ENCODE data around the gene NR2E3. TPM values are rescaled to one million over a fixed set of nuclear protein-coding genes. Genes with fewer than 3 reads are reported as not detected.

The NR2E3 gene
- total RNA-seq, 2 experiments from 2014 or later = not detected

- Histone ChIP-seq H4K20me1 (ENCODE audit: insufficient read depth, low read length) (no peaks in the 10 kb centered on the region), H2AFZ (ENCODE audit: low read length) (no peak overlapping the region), H3K9me3 (ENCODE audit: low read length) (no peaks in the 10 kb centered on the region), H3K4me2 (ENCODE audit: low read length) (no peak overlapping the region), H3K79me2 (ENCODE audit: insufficient read depth, low read depth, low read length) (no peaks in the 10 kb centered on the region), H3K4me1 (ENCODE audit: insufficient read depth, low read length, poor library complexity, severe bottlenecking) (peaks cover 7% of the 10 kb centered on the region), H3K9me2 (ENCODE audit: insufficient read depth, low read length) (no peaks in the 10 kb centered on the region), H3K27ac (ENCODE audit: low read depth, low read length, poor library complexity, severe bottlenecking) (no peak overlapping the region), H3K4me3 (ENCODE audit: low read depth, low read length, poor library complexity, severe bottlenecking) (no peak overlapping the region), H3K36me3 (ENCODE audit: insufficient read depth, low read length) (no peaks in the 10 kb centered on the region)
- TF ChIP-seq EZH2phosphoT487 (IDR thresholded peaks at IDR 0.05; ENCODE audit: borderline replicate concordance, low read depth, low read length) = no peak
- TF ChIP-seq, protein P1, sequence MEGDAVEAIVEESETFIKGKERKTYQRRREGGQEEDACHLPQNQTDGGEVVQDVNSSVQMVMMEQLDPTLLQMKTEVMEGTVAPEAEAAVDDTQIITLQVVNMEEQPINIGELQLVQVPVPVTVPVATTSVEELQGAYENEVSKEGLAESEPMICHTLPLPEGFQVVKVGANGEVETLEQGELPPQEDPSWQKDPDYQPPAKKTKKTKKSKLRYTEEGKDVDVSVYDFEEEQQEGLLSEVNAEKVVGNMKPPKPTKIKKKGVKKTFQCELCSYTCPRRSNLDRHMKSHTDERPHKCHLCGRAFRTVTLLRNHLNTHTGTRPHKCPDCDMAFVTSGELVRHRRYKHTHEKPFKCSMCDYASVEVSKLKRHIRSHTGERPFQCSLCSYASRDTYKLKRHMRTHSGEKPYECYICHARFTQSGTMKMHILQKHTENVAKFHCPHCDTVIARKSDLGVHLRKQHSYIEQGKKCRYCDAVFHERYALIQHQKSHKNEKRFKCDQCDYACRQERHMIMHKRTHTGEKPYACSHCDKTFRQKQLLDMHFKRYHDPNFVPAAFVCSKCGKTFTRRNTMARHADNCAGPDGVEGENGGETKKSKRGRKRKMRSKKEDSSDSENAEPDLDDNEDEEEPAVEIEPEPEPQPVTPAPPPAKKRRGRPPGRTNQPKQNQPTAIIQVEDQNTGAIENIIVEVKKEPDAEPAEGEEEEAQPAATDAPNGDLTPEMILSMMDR (conservative IDR thresholded peaks at IDR 0.05; ENCODE audit: low read length) = no peak
- CTCF ChIA-PET (ENCODE audit: unreplicated experiment) = no interaction called here
- no TSS peak for BruUV-seq (replicated peaks)
- POLR2A ChIA-PET = no interaction called here
- no peak for DNase-seq (ENCODE audit: low spot score)
- intact Hi-C loops (cut with micrococcal nuclease; ENCODE audit: unreplicated experiment) = no loop called here
These were observed 2.7 kb upstream of the NR2E3 start for GRCh38 chr15:71807691-71808091.

- no peak overlapping the region for H3K4me2 ChIP-seq (ENCODE audit: low read length)
- BruUV-seq (replicated peaks) = no TSS peak
- ChIA-PET CTCF (ENCODE audit: unreplicated experiment) (interaction anchor here (0.7 kb wide), 1 partner anchor 27 kb away, joined by 3 read pairs; no protein-coding TSS in a partner anchor), POLR2A (no interaction called here)
- no peaks in the 10 kb centered on the region for H4K20me1 ChIP-seq (ENCODE audit: insufficient read depth, low read length)
- no peak for DNase-seq (ENCODE audit: low spot score)
- H3K4me1 ChIP-seq (ENCODE audit: insufficient read depth, low read length, poor library complexity, severe bottlenecking) = peaks cover 7% of the 10 kb centered on the region
- TF ChIP-seq EZH2phosphoT487 (IDR thresholded peaks at IDR 0.05; ENCODE audit: borderline replicate concordance, low read depth, low read length) = no peak
- TF ChIP-seq, protein P1 (conservative IDR thresholded peaks at IDR 0.05; ENCODE audit: low read length) = no peak
- H3K36me3 ChIP-seq (ENCODE audit: insufficient read depth, low read length) = no peaks in the 10 kb centered on the region
- intact Hi-C loops (cut with micrococcal nuclease; ENCODE audit: unreplicated experiment) = no loop called here
- H3K79me2 ChIP-seq (ENCODE audit: insufficient read depth, low read depth, low read length) = no peaks in the 10 kb centered on the region
- no peak overlapping the region for H3K4me3 ChIP-seq (ENCODE audit: low read depth, low read length, poor library complexity, severe bottlenecking)
- no peak overlapping the region for H3K27ac ChIP-seq (ENCODE audit: low read depth, low read length, poor library complexity, severe bottlenecking)
- no peaks in the 10 kb centered on the region for H3K9me2 ChIP-seq (ENCODE audit: insufficient read depth, low read length)
- H3K9me3 ChIP-seq (ENCODE audit: low read length) = no peaks in the 10 kb centered on the region
- no peak overlapping the region for H2AFZ ChIP-seq (ENCODE audit: low read length)
These were observed 1.9 kb upstream of the NR2E3 start for GRCh38 chr15:71808311-71809020.

DNA sequence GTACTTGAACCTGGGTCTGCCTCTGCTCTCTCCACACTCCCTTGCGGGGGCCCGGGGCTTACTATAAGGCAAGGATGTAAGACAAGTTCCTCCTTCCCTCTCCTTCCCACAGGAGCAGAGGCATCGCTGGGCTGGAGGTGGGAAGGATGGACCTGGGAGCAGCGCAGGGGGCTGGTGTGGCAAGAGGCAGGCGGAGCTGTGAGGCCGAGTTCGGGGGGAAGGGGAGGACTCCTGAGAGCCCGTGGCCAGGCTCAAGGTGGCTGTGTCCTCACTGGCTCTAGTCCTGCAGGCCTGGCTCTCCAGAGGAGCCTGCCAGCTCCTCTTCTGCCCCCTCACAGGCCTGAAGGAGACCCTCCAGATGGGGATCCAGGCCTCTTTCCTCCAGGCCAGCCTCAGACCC, 1.0 kb upstream of the NR2E3 start:
- BruUV-seq (replicated peaks) = no TSS peak
- H3K4me1 ChIP-seq (ENCODE audit: insufficient read depth, low read length, poor library complexity, severe bottlenecking) = peaks cover 4% of the 10 kb centered on the region
- no peak for DNase-seq (ENCODE audit: low spot score)
- no peaks in the 10 kb centered on the region for H3K79me2 ChIP-seq (ENCODE audit: insufficient read depth, low read depth, low read length)
- POLR2A ChIA-PET = no interaction called here
- no peaks in the 10 kb centered on the region for H3K36me3 ChIP-seq (ENCODE audit: insufficient read depth, low read length)
- CTCF ChIA-PET (ENCODE audit: unreplicated experiment) = no interaction called here
- intact Hi-C loops (cut with micrococcal nuclease; ENCODE audit: unreplicated experiment) = no loop called here
- no peak overlapping the region for H2AFZ ChIP-seq (ENCODE audit: low read length)
- H3K27ac ChIP-seq (ENCODE audit: low read depth, low read length, poor library complexity, severe bottlenecking) = no peak overlapping the region
- H3K4me2 ChIP-seq (ENCODE audit: low read length) = no peak overlapping the region
- no peaks in the 10 kb centered on the region for H3K9me3 ChIP-seq (ENCODE audit: low read length)
- no peaks in the 10 kb centered on the region for H4K20me1 ChIP-seq (ENCODE audit: insufficient read depth, low read length)
- no peaks in the 10 kb centered on the region for H3K9me2 ChIP-seq (ENCODE audit: insufficient read depth, low read length)
- no peak overlapping the region for H3K4me3 ChIP-seq (ENCODE audit: low read depth, low read length, poor library complexity, severe bottlenecking)
- TF ChIP-seq EZH2phosphoT487 (IDR thresholded peaks at IDR 0.05; ENCODE audit: borderline replicate concordance, low read depth, low read length) = no peak
- TF ChIP-seq, protein P1 (conservative IDR thresholded peaks at IDR 0.05; ENCODE audit: low read length) = no peak

Measured in OCI-LY7 (cell line).